Measurements from ENCODE around the gene NUPR1.
"Not testable (repeated sequence)": the region's sequence is repeated elsewhere in the genome, so short reads cannot be mapped to it uniquely, and the experiment has no call there.

Gene NUPR1

DNA sequence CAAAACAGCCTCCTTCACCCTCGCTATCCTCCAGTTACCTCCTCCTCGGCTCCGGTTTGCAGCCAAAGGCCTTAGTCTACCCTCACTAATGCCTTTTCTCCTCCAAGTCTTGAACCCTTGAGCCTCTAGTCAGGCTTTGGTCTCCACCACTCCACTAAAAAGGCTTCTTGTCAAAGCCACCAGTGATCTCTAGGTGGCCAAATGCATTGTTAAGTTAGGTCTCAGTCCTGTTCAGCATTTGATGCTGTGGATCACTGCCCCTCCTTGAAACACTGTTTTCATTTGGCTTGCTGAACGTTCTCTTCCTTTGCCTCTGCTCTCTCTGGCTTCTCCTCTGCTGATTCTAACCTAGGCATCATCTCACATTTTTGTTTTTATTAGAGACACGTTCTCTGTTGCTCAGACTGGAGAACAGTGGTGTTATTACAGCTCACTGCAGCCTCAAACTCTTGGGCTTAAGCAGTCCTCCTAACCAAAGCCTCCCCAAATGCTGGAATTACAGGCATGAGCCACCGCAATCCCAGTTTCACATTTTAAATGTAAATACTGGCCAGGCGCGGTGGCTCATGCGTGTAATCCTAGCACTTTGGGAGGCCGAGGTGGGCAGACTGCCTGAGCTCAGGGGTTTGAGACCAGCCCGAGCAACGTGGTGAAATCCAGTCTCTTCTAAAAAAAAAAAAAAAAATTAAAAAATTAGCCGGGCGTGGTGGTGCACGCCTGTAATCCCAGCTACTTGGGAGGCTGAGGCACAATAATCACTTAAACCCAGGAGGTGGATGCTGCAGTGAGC lies 16.1 kb upstream of the NUPR1 start:
- no peak for DNase-seq

DNA sequence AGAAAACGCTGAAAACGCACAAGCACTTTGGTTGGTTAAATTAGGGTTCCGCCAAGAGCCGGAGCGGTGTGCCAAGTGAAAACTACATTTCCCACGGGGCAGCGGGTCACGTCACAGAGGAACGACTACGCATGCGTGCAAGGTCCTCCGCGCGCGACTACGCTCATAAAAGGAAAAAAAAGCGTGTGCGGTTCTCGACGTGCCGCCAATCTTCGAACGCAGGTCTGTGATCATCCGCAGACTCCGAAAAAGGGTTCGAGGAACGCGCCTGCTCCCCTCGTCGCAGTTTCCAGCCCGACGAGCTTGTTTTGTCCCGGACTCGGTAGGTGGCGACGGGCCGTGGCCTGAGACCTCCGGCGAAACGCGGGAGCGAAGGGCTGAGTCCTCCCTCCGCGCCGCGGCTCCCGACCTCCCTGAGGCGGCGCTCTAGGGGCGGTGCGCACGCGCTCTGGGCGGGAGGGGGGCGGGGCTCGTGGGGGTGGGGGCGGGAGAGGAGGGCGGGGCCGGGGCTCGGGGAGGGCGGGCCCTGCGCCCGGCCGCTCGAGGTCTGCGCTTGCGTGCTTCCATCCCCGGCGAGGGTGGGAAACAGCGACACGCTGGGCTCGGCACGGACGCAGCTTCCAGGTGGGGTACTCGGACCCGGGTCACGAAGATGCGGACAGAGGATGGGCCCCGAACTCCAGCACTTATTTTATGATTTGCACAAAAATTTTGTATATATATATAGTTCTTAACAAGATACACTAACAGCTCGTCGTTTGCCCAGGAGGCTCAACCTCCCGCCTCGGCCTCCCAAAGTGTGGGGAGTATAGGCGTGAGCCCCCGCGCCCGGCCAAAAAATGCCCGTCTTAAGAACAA lies 15.2 kb upstream of the NUPR1 start, which contains the start of gene SGF29:
Gene SGF29, plus strand, starts transcription at position 145 of the 858 bp plus-strand sequence. CDS start 27,150 bp downstream, outside the sequence.
- DNase-seq = peak; percentile 74

DNA sequence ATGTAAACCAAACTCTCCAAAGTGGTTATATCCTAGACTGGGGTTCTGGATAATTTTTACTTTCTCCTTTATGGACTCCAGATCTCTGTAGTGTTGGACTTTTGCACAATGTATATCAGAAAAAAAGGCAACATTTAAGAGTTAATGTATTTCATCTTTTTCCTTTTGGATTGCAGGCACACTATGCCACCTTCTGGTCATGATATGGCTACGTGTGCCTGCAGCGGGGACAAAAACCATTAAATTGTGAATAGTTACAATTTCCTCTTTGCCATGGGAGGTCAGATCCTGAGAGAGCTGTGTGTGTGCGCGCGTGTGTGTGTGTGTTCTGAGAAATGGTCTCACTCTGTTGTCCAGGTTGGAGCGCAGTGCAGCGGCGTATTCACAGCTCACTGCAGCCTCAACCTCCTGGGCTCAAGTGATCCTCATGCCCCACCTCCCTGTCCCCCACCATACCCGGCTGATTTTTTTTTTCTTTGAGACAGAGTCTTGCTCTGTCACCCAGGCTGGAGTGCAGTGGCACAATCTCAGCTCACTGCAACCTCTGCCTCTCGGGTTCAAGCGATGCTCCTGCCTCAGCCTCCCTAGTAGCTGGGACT lies 10.6 kb upstream of the NUPR1 start:
- no peak for DNase-seq

DNA sequence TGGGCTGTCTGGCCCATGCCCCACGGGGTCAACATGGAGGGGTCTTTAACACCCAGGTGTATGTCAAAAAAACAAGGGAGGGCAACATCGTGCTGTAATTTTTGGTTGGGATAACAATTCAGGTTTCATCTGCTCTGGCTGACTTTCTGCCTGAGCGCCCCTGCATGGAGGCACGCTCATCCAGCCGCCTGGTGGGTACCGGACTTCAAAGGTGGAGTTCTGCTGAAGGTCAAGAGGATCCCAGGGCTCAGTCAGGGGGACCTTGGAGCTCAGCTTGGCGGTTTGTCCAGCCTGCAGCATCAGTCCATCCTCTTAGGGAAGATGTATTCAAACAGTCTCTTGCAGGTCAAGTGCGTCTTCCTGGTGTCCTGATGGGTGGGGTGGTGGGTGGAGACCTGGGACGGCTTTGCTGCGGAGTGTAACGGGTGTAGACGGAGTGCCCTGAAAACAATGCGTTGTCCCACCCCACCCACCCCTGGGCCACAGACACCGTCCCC lies 9.6 kb upstream of the NUPR1 start:
- DNase-seq = no peak

DNA sequence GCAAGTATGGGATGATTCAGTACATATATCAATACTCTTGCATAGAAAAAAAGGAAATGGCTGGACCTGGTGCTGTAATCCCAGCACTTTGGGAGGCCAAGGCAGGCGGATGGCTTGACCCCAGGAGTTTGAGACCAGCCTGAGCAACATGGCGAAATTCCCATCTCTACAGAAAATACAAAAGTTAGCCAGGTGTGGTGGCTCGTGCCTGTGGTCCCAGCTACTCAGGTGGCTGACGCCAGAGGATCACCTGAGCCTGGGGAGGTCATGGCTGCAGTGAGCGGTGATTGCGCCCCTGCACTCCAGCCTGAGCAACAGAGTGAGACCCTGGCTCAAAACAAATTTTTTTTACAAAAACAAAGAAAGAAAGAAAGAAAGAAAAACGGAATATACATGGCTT lies 7.9 kb upstream of the NUPR1 start:
- DNase-seq = no peak

DNA sequence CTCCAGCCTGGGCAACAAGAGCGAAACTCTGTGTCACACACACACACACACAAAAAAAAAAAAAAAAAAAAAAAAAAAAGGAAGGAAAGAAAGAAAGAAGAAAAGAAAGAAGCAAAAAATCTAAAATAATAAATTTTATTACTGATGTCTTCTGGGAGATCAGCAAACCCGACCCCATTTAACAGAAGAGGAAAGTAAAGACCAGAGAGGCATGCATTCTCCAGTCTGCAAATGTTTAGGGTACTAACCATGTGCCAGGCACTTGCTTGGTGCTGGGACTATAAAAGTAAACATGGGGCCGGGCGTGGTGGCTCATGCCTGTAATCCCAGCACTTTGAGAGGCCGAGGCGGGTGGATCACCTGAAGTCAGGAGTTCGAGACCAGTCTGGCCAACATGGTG lies 7.2 kb upstream of the NUPR1 start:
- not testable (repeated sequence) for DNase-seq

DNA sequence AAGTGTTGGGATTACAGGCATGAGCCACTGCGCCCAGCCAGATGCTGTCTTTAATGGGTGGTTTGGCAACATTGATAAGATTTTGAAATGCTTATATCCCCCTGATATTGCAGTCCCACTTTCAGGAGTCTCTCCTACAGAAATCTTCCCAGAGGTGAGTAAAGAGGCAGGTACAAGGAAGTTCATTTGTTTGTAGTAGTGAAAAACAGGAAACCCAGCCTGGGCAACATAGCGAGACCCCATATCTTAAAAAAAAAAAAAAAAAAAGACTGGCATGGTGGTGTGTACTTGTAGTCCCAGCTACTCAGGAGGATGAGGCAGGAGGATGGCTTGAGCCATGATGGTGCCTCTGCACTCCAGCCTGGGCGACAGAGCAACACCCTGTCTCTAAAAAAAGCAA lies 6.2 kb upstream of the NUPR1 start:
- no peak for DNase-seq

DNA sequence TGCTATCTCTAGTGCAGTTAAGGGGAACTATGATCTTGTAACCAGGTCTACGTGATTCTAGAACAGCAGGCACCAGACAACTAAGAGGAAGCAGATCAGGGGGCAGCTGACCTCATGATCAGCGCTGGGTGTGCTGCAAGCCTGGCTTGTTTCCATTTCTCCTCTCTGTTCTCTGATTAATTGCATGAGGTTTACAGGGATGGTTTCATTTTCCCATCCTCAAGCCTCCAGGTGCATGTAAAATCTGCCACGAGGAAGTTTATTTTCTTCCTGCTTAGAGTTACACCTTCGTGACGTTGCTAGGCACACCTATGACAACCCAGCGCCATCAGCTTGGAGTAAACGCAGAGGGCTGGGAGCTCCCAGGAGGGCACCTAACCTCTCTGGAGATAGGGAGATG lies 4.3 kb upstream of the NUPR1 start:
- DNase-seq = no peak

DNA sequence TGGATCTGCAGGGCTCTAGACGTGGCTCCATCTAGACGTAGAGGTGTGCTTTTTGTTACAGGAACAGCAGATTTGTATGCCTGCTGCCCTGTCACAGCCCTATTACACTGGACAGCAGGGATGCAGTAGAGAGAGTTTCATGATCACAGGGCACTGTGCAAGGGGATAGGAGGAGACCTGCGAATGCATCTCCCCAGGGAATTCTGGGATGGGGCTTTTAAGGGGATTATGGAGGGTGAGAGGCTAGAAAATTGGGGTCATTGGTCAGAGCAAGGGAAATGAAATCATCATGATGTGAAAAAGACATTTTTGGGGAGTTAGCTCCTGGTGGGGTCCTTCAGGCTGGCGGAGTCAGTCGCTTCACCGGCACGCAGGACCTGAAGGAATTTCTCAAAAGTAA lies 3.9 kb upstream of the NUPR1 start:
- no peak for DNase-seq

DNA sequence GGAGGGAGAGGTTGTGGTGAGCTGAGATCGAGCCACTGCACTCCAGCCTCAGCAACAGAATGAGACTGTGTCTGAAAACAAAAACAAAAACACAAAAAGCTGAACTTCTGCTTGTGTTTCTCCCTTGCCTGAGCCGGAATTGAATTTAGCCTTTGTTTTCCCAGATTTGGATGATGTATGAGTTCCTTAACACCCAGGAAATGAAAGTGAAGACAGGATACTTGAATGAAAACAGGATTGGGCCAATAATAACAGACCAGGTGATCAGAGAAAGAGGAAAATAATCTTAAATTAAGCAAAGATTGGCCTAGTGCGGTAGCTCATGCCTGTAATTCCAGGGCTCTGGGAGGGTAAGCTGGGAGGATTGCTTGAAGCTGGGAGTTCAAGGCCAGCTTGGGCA lies 1.6 kb upstream of the NUPR1 start:
- DNase-seq = no peak

DNA sequence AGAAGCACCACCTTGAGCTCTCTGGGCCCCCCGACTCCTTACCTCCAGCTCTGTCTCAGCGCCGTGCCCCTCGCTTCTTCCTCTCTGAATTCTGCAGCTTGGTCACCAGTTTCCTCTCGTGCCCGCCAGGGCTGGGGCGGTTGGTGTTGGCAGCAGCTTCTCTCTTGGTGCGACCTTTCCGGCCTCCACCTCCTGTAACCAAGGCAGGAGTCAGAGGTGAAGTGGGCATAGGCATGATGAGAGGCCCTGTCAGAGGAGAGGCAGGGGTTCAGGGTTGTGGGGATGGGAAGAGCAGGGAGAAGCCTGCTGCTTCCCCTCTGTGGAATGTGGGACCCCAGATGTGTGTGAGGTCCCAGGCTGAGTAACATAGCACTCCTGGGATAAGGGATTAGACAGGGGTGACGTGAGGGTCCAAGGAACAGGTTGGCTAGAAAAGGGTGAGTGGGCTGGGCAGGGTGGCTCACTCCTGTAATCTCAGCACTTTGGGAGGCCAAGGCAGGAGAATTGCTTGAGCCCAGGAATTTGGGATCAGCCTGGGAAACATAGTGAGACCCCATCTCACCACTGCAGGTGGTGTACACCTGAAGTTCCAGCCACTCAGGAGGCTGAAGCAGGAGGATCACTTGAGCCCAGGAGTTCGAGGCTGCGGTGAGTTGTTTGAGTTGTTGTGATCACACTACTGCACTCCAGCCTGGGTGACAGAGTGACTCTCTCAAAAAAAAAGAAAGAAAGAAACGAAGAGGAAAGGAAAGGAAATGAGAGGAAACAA lies 626 bp downstream of the NUPR1 start:
- DNase-seq = no peak

DNA sequence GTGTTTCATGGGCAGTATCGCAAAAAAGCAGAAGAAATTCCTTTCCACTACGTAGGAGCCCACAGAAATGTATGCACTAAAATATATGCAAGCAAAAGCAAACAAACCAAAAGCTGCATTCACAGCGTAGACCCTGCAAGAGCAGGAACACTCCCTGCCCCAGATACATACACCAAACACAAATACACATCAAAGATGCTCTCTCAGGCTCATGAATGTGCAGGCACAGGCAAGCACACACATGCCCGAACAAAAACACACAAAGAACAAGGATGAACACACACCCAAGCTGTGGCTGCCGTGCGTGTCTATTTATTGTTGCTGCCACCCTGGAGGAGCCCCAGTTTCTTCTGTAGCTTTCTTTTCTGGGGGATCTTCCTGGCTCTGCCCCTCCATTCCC lies 1.7 kb downstream of the NUPR1 start:
- DNase-seq = no peak

DNA sequence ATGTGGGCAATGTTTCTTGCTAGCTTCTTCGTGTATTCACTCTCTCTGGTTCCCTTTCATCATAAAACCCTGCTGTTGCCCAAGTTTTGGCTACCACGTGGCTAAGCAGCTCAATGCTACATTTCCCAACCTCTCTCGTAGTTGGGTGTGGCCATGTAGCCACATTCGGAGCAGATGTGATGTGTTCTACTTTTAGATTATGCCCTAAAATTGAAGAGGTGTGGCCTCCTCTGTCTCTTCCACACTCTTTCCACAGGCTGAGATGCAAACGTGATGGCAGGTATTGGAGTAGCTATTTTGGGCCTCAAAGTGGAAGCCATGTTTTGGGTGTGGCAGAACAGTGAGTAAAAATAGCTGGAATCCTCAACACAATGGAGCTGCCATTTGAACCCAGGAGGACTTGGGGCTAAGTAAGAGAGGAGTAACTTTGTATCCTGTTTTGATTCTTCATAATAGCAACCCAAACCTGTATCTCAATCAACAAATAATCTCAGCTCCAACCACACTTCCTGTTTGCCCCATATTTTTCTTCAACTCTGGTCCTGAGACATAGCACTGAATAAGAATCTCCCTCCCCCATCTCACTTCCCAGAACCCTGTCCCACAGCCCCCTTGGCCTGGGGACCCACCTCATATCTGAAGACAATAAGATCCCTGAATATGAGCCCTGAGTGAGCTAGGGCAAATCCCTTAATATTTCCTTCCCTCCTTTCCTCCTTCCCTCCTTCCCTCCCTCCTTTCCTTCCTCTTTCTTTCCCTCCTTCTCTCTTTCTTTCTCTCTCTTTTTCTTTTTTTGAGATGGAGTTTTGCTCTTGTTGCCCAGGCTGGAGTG lies 4.0 kb downstream of the NUPR1 start:
- DNase-seq = no peak

DNA sequence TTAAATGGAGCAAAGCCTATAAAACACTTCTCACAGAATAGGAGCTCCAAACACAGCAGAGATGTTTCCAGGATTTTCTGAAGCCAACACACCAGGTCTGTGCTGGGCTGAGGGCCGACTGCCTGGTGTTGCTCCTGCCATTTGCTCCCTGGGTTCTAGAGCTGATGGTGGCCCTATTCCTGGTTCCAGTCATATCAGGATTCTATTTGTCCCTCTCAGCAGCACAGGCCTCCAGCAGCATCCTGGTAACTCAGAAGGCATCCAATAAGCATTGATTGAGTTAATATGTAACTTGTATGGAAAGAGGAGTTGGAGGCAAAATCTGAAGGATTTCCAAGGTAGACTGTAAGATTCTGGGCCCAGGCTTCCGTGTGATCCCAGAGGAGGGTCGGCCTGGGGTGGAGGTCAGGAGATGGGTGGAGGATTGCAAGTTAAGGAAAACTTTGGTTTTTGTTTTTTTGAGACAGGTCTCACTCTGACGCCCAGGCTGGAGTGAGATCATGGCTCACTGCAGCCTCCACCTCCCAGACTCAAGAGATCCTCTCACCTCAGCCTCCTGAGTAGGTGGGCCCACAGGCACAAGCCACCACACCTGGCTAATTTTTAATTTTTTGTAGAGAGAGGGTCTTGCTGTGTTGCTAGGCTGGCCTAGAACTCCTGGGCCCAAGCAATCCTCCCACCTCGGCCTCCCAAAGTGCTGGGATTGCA lies 5.7 kb downstream of the NUPR1 start:
- no peak for DNase-seq

DNA sequence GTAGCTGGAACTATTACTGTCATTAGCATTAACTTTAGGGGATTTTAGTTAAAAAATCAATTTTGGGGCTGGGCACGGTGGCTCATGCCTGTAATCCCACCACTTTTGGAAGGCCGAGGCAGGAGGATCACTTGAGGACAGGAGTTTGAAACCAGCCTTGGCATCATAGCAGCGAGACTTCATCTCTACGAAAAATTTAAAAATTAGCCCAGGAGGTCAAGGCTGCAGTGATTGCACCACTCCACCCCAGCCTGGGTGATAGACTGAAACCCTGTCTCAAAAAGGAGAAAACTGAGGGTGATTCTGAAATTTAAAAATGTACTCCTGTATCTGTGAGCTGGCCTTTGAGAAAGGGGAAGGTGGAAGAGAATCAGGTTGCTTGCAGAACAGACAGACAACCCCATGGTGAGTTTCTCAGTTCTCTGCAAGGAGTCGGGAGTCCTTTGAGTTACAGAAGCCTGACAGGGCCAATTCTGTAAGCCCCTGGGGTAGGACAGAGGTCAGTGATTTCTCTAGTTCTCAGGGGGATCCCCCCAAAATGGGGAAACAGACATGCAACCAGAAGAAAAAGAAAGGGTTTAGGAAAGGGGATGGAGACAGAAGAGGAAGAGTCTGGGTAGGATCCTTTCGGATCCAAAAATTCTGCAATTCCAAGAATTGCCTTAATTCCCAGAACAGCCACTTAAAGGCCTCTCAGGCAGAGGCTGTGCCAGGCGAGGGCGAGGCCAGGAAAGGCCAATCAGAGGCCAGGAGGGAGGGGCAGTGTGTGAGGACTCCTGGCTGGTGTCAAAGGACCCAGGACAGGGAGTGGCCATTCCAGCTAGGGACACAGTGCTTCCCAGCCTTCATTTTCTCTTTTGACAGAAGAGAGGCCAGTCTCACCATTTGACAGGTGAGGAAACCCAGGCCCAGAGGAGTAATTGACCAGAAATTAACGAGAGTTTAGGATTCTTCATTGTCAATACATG lies 6.7 kb downstream of the NUPR1 start:
- no peak for DNase-seq

DNA sequence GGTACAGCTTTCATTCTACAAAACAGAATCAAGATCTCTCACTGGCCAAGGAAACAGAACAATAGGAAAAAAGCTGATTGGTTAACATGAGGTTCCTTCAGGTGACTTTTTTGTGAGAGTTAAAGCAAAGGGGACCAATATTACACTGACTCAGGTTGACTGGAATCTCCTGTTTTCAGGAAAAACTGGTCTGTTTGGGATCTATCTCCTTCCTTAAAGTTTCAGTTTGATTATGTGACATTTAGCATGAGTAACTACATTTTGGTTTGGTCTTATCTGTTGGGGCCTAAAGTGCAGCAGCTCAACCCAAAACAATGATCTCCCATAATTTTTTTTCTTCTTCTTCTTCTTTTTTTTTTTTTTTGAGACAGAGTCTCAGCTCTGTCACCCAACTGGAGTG lies 9.7 kb downstream of the NUPR1 start:
- no peak for DNase-seq

DNA sequence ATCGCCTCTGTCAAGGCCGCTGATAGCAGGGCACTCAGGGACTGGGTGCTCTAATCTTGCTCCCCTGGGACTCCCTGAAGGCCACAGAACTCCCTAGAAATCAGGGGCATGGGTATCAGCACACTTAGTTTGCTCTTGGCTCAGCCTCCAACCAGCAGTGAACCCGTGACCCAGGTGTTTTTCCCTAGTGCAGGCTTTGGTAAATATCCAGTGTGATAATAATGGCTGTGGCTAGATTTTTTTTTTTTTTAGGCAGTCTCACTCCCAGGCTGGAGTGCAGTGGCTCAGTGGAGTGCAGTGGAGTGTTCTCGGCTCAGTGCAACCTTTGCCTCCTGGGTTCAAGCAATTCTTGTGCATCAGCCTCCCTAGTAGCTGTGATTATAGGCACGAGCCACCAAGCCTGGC lies 10.3 kb downstream of the NUPR1 start:
- DNase-seq = no peak

DNA sequence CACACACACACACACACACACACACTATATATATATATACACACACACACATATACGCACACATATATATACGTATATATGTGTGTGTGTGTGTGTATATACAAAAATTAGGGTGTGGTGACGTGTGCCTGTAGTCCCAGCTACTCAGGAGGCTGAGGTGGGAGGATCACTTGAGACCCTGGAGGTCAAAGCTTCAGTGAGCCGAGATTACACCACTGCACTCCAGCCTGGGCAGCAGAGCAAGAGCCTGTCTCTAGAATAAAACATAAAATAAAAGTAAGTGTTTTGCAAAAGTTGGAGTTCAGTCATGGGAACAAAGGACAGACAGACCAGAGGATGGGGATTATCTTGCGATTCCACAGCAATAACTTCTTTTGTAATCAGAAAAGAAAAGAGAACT lies 10.8 kb downstream of the NUPR1 start:
- no peak for DNase-seq

DNA sequence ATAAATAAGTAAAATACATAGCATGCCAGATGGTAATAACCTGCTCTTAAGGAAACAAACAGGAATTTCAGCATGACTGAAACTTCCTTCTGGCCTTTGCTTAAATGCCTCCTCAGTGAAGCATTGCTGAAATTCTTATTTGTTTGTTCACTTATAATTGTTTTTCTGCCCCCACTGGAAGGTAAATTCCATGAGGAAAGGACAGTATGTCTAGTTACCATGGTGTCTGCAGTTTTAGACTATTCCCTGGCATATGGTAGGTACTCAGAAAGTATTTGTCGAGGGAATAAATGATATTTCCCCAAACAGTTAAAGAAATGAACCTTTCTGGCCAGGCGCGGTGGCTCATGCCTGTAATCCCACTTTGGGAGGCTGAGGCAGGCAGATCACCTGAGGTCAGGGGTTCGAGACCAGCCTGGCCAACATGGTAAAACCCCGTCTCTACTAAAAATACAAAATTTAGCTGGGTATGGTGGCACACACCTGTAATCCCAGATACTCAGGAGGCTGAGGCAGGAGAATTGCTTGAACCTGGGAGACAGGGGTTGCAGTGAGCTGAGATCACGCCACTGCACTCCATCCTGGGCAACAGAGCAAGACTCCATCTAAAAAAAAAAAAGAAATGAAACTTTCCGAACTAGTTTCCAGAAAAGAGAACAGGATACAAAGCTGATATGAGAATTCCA lies 11.5 kb downstream of the NUPR1 start:
- not testable (repeated sequence) for DNase-seq

Measured in NCI-H2081 treated with DMSO at 0.1 percent for 48 hours (cell line).